ENCODE measurements around the gene VPS13D.

GRCh38 chr1:12372180-12372579 lies 142.3 kb downstream of the VPS13D start:
- no peak for TF ChIP-seq EZH2 (optimal IDR thresholded peaks at IDR 0.05; ENCODE audit: low read depth, low read length)
- TF ChIP-seq CTCF (IDR thresholded peaks at IDR 0.05; ENCODE audit: low read length) = no peak
